T-helper 1 cell treated with Interleukin-12 subunit alpha and Interleukin-12 subunit beta and Interleukin-4 antibody, amounts not matched to agents 30 μg/mL and 1 μg/mL, for 36 hours (primary cell): ENCODE measurements around the gene DTX1.

Experiments
- H3K27ac Mint-ChIP-seq: one replicate; pipeline ENCODE4 v1.8.0; 2021; ENCODE audit warnings: mild to moderate bottlenecking, mixed read lengths
- H3K27me3 Mint-ChIP-seq: one replicate; pipeline ENCODE4 v1.8.0; 2021; ENCODE audit warnings: low read depth, mixed read lengths
- H3K36me3 Mint-ChIP-seq: one replicate; pipeline ENCODE4 v1.8.0; 2021; ENCODE audit warnings: low read depth, mixed read lengths
- H3K4me1 Mint-ChIP-seq: one replicate; pipeline ENCODE4 v1.8.0; 2021; ENCODE audit warnings: low read depth, mixed read lengths
- H3K4me3 Mint-ChIP-seq: one replicate; pipeline ENCODE4 v1.8.0; 2021; ENCODE audit warnings: mild to moderate bottlenecking, moderate library complexity, mixed read lengths
- H3K9me3 Mint-ChIP-seq: one replicate; pipeline ENCODE4 v1.8.0; 2021; ENCODE audit warnings: mixed read lengths

The DTX1 gene

DNA sequence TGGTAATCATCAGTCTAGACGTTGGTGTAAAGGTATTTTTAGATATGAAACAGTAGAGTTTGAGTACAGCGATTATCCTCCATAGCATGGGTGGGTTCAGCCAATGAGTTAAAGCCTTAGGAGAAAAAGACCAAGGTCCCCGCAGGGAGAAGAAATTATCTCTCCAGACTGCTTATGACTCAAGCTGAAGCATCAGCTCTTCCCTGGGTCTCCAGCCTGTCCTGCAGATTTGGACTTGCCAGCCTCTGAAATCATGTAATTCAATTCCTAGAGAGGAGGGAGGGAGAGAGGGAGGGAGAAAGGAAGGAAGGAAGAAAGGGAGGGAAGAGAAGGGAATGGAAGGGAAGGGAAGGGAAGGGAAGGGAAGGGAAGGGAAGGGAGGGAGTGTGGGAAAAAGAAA lies 12.0 kb upstream of the DTX1 start:
- Mint-ChIP-seq H3K4me1 (peaks cover 1% of the 10 kb centered on the region), H3K36me3 (no peaks in the 10 kb centered on the region), H3K27ac (no peak overlapping the region), H3K4me3 (no peak overlapping the region), H3K9me3 (no peaks in the 10 kb centered on the region), H3K27me3 (peaks cover 18% of the 10 kb centered on the region)

DNA sequence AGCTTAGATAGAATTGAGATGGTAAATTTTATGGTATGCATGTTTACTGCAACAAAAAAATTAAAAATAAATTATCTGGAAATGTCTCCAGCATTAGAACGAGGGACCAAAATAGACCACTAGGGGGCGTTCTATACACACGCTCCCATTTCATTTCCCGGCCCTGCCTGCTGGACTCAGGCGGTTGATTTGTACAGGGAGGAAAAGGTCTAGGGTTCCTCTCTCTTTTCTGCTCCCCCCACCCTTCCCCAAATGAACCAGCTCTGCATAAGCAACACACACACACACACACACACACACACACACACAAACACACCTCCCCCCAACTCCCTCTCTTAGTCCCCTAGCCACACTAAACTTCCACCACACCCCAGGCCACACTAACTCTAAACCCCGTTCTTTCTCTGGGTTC lies 7.8 kb upstream of the DTX1 start:
- Mint-ChIP-seq H3K9me3 (no peaks in the 10 kb centered on the region), H3K36me3 (no peaks in the 10 kb centered on the region), H3K4me1 (no peaks in the 10 kb centered on the region), H3K27ac (peak overlapping the region; percentile 37), H3K27me3 (peaks cover 16% of the 10 kb centered on the region), H3K4me3 (no peak overlapping the region)

DNA sequence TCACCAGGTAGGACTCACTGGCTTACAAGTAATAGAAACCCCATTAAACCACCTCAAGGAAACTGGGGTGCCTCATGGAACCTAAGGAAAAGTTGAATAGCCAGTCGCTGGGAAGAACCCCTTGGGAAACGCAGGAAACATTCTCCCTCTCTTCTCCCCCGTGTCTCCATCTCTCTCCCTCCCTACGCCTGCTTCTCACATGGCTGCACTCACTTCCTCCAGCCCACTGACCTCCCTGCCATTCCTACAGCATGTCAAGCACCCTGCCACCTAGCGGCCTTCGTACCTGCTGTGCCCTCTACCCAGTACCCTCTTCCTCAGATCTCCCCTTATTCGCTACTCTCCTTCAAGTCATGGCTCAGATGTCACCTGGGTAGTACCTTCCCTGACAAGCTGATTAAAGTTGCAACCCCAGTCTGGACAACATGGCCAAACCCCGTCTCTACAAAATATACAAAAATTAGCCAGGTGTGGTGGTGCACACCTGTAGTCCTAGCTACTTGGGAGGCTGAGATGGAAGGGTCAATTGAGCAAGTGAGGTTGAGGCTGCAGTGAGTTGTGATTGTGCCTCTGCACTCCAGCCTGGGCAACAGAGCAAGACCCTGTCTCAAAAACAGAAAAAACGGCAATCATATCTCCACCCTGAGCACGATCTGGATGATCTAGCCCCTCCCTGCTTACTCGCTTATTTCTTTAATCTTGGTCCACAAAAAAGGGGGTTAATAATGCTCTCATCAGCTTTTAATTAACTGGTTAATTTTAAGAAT lies 6.4 kb upstream of the DTX1 start:
- no peaks in the 10 kb centered on the region for H3K9me3 Mint-ChIP-seq
- no peaks in the 10 kb centered on the region for H3K36me3 Mint-ChIP-seq
- H3K27me3 Mint-ChIP-seq, result peaks cover 17% of the 10 kb centered on the region
- no peaks in the 10 kb centered on the region for H3K4me1 Mint-ChIP-seq
- no peak overlapping the region for H3K4me3 Mint-ChIP-seq
- H3K27ac Mint-ChIP-seq, result no peak overlapping the region

DNA sequence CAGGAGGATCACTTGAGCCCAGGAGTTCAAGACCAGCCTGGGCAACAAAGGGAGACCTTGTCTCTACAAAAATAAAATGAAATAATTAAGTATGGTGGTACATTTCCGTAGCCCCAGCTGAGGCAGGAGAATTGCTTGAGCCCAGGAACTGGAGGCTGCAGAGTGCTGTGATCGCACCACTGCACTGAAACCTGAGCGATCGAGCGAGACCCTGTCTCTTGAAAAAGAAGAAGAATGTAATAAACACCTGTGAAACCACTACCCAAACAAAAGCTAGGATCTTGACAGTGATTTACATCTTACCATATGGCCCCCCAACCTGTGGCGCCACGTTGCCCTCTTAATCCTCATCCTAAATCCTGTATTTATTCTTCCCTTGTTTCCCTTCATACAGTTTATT lies 5.7 kb upstream of the DTX1 start:
- Mint-ChIP-seq H3K27me3 (peaks cover 18% of the 10 kb centered on the region), H3K36me3 (no peaks in the 10 kb centered on the region), H3K4me1 (no peaks in the 10 kb centered on the region), H3K9me3 (no peaks in the 10 kb centered on the region), H3K4me3 (no peak overlapping the region), H3K27ac (no peak overlapping the region)

DNA sequence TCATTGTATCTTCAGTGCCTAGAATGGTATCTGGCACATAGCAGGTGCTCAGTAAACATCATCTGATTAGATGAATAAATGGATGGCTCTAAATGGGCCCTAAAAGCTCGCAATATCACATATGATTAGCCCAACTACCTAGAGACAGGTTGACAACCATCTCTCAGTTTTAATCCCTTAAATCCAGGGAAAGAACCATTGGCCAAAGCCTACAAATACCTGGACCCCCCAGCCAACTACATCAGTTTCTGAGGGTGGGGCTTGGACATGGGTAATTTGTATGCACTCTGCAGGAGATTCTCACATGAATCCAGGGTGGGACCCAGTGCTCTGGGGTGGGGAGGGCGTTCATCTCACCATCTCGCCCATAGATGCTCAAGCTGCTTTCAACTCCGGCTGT lies 4.8 kb upstream of the DTX1 start:
- Mint-ChIP-seq H3K4me3 (no peak overlapping the region), H3K4me1 (peaks cover 3% of the 10 kb centered on the region), H3K27ac (no peak overlapping the region), H3K36me3 (no peaks in the 10 kb centered on the region), H3K9me3 (no peaks in the 10 kb centered on the region), H3K27me3 (peaks cover 25% of the 10 kb centered on the region)

DNA sequence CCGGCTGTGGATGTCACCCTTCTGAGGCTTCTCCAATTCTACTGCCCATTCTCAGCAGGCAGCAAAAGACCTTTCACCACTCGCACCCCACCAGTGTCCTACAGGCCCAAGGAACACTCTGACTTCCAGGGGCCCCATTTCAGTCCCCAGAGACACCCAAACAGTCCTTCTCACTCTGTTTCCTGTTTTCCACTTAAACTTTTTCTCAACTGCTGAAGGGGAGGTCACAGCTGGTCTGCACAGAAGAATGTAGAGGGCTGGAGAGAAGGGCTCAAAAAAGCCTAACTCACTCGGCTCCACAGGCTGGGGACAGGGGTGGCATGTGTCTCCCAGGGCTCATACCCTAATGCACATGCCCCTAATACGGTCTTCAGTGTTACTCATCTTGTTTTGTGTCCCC lies 4.2 kb upstream of the DTX1 start:
- H3K9me3 Mint-ChIP-seq, result no peaks in the 10 kb centered on the region
- no peaks in the 10 kb centered on the region for H3K36me3 Mint-ChIP-seq
- H3K27ac Mint-ChIP-seq, result no peak overlapping the region
- H3K4me3 Mint-ChIP-seq, result no peak overlapping the region
- H3K4me1 Mint-ChIP-seq, result peaks cover 3% of the 10 kb centered on the region
- H3K27me3 Mint-ChIP-seq, result peaks cover 25% of the 10 kb centered on the region

DNA sequence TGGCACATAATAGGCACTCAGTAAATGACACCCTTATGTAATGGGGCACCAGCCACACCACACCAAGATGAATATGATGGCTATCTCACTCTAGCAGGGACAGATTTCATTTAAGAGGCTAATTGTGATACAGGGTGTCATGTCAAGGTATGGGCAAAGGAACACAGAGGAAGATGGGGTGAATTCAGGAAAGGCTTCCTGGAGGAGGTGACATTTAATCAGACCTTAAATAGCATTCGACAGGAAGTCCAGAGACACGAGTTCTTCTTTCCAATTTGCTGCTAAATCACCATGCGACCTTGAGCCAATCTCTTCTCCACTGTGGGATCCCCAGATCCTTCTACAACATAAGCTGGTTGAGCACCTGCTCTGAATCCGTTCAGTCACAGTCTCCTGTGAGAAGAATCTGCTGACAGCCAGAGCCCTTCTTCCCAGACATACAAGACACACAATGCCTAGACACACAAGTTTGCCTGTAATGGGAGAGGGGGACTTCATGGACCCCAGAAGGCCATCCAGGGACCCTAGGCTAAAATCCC lies 1.5 kb upstream of the DTX1 start:
- peaks cover 3% of the 10 kb centered on the region for H3K4me1 Mint-ChIP-seq
- no peak overlapping the region for H3K27ac Mint-ChIP-seq
- peaks cover 28% of the 10 kb centered on the region for H3K27me3 Mint-ChIP-seq
- no peaks in the 10 kb centered on the region for H3K9me3 Mint-ChIP-seq
- H3K36me3 Mint-ChIP-seq, result no peaks in the 10 kb centered on the region
- no peak overlapping the region for H3K4me3 Mint-ChIP-seq

DNA sequence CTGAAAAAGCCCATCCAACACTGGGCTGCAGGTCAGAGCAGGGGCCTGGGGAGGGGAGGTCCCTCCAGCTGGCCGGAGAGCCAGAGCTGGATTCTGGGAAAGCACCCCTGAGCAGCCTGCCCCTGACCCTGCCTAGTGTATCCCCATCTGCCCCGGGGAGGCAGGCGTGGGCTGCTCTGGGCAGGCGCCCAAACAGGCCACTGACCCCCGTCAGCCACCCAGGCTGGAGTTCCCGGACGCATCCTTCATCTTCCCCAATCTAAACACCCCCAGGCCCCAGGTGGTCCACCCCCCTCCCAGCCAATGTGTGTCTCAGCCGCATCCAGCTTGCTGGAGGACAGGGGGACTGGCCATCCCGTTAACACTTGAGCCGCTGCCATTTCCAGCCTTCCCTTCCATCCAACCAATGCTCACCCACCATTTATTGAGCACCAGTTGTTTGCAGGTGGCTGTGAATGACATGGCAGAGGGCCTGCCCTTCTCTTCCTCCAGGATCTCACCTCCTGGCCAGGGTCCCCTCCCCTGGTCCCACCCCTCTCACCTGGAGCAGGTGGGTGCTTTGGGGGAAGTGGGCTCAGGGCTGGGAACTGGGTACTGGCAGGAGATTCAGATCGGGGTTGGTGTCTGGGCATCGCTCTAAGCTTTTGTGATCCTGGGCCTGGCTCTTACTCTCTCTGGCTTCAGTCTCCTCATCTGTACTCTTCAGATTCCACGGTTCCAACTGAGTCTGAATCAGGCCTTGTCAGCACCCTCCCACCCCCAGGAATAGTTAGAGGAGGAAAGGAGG lies 743 bp upstream of the DTX1 start:
- Mint-ChIP-seq H3K4me1 (peaks cover 3% of the 10 kb centered on the region), H3K4me3 (no peak overlapping the region), H3K9me3 (no peaks in the 10 kb centered on the region), H3K27me3 (peaks cover 28% of the 10 kb centered on the region), H3K36me3 (no peaks in the 10 kb centered on the region), H3K27ac (no peak overlapping the region)

DNA sequence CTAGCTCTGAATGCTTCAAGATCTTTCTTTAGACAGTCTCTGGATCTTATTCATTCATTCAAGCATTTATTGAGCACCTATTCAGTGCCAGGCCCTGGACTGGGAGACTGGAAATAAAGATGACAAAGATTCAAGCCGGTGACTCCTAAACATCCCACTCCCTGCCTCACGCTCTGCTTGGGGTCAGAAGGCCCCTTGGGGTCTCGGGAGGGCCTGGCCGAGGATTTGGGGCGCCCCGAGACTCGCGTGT lies 224 bp upstream of the DTX1 start:
- no peaks in the 10 kb centered on the region for H3K9me3 Mint-ChIP-seq
- no peak overlapping the region for H3K27ac Mint-ChIP-seq
- H3K27me3 Mint-ChIP-seq, result peaks cover 28% of the 10 kb centered on the region
- peaks cover 3% of the 10 kb centered on the region for H3K4me1 Mint-ChIP-seq
- peak overlapping the region; percentile 18 for H3K4me3 Mint-ChIP-seq
- no peaks in the 10 kb centered on the region for H3K36me3 Mint-ChIP-seq

DNA sequence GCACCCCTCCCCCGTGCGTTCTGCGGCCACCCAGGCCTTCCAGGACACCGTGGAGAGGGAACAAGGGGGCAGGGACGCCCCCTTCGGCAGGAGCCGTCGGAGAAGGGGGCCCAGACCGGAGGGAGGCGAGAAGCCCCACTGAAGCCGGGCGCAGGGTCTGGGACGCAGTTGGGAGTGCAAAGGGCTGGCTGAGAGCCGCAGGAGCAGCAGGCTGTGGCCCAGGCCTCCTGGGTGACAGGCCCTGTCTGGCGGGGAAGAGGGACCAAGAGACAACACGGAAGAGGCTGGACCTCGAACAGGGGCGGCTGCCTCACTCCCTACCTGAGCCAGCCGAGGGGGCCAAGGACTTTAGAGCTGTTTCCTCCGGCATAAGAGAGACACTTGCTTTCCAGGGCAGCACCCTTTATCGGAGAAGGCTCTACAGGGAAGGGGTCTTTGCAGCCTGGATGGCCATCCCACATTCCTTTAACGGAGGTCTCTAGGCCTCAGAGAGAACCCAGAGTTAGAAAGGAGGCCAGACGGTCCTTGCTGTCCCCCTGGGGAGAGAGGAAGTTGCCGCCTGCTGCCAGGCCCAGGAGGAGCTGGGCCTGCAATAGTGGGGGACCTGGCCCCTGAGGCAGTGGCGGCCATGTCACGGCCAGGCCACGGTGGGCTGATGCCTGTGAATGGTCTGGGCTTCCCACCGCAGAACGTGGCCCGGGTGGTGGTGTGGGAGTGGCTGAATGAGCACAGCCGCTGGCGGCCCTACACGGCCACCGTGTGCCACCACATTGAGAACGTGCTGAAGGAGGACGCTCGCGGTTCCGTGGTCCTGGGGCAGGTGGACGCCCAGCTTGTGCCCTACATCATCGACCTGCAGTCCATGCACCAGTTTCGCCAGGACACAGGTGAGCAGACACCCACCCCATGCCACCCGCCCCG lies 1.3 kb downstream of the DTX1 start:
- H3K4me1 Mint-ChIP-seq, result peaks cover 3% of the 10 kb centered on the region
- peaks cover 28% of the 10 kb centered on the region for H3K27me3 Mint-ChIP-seq
- no peak overlapping the region for H3K4me3 Mint-ChIP-seq
- H3K9me3 Mint-ChIP-seq, result no peaks in the 10 kb centered on the region
- no peak overlapping the region for H3K27ac Mint-ChIP-seq
- no peaks in the 10 kb centered on the region for H3K36me3 Mint-ChIP-seq

DNA sequence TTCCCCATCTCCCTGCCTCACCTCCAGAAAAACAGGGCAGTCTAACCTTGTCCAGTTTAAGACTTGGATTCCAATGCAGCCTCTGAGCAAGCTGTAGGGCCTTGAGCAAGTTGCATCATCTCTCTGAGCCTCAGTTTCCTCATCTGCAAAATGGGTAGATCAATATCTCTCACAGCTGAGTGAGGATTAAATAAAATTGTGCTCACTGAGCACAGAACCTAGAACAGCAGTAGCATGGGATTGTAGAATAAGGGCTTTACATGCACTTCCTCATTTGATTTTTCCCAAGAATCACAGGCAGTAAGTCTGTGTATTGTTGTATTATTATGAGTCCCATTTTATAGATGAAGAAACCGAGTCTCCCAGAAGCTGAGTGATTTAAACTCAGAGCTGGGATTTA lies 2.0 kb downstream of the DTX1 start:
- Mint-ChIP-seq H3K4me1 (peaks cover 3% of the 10 kb centered on the region), H3K36me3 (no peaks in the 10 kb centered on the region), H3K4me3 (no peak overlapping the region), H3K9me3 (no peaks in the 10 kb centered on the region), H3K27me3 (peaks cover 24% of the 10 kb centered on the region), H3K27ac (no peak overlapping the region)

DNA sequence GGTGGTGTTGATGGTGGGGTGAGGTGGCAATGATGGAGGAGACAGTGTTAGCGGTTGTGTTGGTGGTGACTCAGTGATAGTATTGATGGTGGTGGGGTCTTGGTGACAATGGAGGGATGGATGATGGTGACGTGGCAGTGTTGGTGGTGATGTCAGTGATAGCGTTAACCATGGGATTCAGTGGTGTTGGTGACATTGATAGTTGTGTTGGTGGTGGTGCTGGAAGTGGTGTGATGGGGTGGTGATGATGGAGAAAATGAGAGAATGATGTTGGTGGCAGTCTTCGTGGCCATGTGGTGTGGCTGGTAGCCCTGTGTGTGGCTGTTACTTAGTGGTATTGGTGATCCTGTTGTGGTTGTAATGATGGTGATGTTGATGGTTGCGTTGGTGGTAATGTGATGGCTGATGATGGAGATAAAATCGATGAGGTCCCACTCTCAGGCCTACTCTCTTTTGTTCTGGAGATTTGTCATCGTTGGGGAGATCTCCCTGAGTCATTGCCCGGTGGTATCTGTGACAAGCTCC lies 2.6 kb downstream of the DTX1 start:
- no peak overlapping the region for H3K27ac Mint-ChIP-seq
- peaks cover 24% of the 10 kb centered on the region for H3K27me3 Mint-ChIP-seq
- H3K9me3 Mint-ChIP-seq, result no peaks in the 10 kb centered on the region
- peaks cover 3% of the 10 kb centered on the region for H3K4me1 Mint-ChIP-seq
- H3K36me3 Mint-ChIP-seq, result no peaks in the 10 kb centered on the region
- no peak overlapping the region for H3K4me3 Mint-ChIP-seq

DNA sequence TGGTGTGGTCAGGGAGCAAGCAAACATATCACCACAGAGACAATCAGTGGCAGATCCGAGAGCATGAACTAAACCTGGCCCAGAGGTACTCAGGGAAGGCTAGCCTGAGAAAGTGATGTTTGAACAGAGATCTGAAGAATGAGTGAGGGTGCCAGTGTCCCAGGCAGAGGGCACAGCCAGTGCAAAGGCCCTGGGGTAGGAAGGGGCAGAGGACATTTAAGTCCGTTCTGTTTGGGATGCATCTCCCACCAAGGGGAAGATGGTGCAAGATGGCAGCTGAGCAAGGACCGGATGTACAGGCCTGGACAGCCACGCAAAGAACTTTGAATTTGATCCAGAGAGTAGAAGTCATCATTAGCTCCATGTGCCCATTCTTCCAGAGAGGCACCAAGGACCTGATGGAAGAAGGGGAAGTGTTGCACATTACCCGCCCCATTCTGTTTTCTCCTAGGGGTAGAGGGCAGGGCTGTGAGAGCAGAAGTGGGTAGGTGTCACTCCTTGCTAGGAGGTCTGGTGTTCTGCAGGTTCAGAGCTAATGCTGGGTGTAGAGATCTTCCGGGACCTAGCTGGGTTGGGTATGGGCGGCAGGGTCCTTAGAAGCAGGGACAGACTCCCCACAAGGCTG lies 3.9 kb downstream of the DTX1 start:
- Mint-ChIP-seq H3K4me3 (no peak overlapping the region), H3K36me3 (no peaks in the 10 kb centered on the region), H3K27me3 (peaks cover 13% of the 10 kb centered on the region), H3K9me3 (no peaks in the 10 kb centered on the region), H3K27ac (no peak overlapping the region), H3K4me1 (peaks cover 3% of the 10 kb centered on the region)

DNA sequence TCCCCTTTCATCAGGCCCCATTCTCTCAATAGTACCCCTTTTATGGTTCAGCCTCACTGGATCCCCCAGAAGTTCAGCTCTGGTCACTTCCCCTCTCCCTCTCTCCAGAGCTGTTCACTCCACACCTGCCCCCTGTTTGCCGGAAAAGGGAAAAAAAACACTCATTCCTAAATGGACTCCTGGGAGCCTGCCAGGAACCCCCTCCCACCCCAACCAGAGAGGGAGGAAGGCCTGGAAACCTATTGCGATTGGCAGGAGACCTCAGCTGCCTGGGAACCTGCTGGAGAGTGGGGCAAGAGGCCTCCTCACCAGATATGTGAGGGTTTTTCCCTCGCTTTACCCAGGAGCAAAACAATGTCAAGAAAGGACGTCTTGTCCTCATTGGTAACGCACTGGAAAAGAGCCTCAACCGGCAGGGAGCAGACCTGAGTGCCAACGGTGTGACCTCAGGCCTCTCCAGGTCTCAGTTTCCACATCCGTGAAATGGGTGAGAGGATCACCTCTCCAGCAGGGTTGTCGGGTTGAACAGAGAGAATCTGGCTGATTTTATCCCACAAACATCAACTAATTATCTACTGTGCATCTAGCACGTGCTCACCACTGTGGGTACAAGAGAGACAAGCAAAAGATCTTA lies 4.6 kb downstream of the DTX1 start:
- peaks cover 7% of the 10 kb centered on the region for H3K27me3 Mint-ChIP-seq
- H3K27ac Mint-ChIP-seq, result no peak overlapping the region
- H3K9me3 Mint-ChIP-seq, result no peaks in the 10 kb centered on the region
- no peak overlapping the region for H3K4me3 Mint-ChIP-seq
- H3K4me1 Mint-ChIP-seq, result peaks cover 2% of the 10 kb centered on the region
- no peaks in the 10 kb centered on the region for H3K36me3 Mint-ChIP-seq
